ENCODE data around the gene NLRC4.

DNA sequence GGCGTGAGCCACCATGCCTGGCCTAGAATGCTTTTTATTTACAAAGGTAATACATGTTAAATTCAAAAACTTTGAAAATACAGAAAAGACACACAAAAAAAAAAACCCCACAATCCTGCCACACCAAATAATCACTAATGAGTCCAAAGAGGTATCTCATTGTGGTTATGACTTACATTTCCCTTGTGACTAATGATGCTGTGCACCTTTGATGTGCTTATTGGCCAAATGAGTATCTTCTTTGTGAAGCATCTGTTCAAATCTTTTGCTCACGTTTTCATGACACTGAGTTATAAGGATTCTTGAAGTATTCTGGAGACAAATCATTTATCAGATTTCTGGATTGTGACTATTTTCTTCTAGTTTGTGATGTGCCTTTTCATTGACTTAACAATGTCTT lies 6.4 kb upstream of the NLRC4 start:
- TF ChIP-seq CHD4 (IDR thresholded peaks at IDR 0.05) = no peak
- TF ChIP-seq, protein P1, sequence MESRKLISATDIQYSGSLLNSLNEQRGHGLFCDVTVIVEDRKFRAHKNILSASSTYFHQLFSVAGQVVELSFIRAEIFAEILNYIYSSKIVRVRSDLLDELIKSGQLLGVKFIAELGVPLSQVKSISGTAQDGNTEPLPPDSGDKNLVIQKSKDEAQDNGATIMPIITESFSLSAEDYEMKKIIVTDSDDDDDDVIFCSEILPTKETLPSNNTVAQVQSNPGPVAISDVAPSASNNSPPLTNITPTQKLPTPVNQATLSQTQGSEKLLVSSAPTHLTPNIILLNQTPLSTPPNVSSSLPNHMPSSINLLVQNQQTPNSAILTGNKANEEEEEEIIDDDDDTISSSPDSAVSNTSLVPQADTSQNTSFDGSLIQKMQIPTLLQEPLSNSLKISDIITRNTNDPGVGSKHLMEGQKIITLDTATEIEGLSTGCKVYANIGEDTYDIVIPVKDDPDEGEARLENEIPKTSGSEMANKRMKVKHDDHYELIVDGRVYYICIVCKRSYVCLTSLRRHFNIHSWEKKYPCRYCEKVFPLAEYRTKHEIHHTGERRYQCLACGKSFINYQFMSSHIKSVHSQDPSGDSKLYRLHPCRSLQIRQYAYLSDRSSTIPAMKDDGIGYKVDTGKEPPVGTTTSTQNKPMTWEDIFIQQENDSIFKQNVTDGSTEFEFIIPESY (IDR thresholded peaks at IDR 0.05) = no peak
- TF ChIP-seq NR2C2 (IDR thresholded peaks at IDR 0.05; ENCODE audit: borderline replicate concordance, control insufficient read depth, insufficient read length, low read depth) = no peak
- TF ChIP-seq BCL11A (IDR thresholded peaks at IDR 0.05; ENCODE audit: low read depth, low read length) = no peak
- TF ChIP-seq, protein P2, sequence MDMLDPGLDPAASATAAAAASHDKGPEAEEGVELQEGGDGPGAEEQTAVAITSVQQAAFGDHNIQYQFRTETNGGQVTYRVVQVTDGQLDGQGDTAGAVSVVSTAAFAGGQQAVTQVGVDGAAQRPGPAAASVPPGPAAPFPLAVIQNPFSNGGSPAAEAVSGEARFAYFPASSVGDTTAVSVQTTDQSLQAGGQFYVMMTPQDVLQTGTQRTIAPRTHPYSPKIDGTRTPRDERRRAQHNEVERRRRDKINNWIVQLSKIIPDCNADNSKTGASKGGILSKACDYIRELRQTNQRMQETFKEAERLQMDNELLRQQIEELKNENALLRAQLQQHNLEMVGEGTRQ (IDR thresholded peaks at IDR 0.05; ENCODE audit: borderline replicate concordance, low read depth, low read length) = no peak
- TF ChIP-seq FOXK2 (IDR thresholded peaks at IDR 0.05) = no peak
- no peak for TF ChIP-seq CEBPB (IDR thresholded peaks at IDR 0.05; ENCODE audit: borderline replicate concordance in 1 of 2, low read depth in 2 of 2, low read length in 2 of 2)
- no peak for TF ChIP-seq MXI1 (IDR thresholded peaks at IDR 0.05; ENCODE audit: low read depth, low read length)
- TF ChIP-seq YY1 (IDR thresholded peaks at IDR 0.05; ENCODE audit: low read depth, low read length) = no peak
- TF ChIP-seq RAD51 (IDR thresholded peaks at IDR 0.05) = no peak
